Upper lobe of right lung (tissue), 1 donor: ENCODE measurements around the gene DNAH8. TPM values are rescaled to one million over a fixed set of nuclear protein-coding genes. Genes with fewer than 3 reads are reported as not detected.

Experiments
- ATAC-seq: fragments of 200-7000 bp; cut with Tn5 transposase; one replicate; pipeline ENCODE4 v1.9.1; 2020; ENCODE audit warnings: mild to moderate bottlenecking, moderate library complexity
- DNase-seq: peaks from one replicate; pipeline ENCODE4 v3.0.0-alpha.2; 2020
- H3K27ac ChIP-seq: fragments of 200-600 bp; one replicate; pipeline ENCODE4 v1.8.0; 2022
- H3K27me3 ChIP-seq: fragments of 200-600 bp; one replicate; pipeline ENCODE4 v1.8.0; 2022; ENCODE audit warnings: mild to moderate bottlenecking
- H3K36me3 ChIP-seq: fragments of 200-600 bp; one replicate; pipeline ENCODE4 v1.8.0; 2022
- H3K4me1 ChIP-seq: fragments of 200-600 bp; one replicate; pipeline ENCODE4 v1.8.0; 2022
- H3K4me3 ChIP-seq: fragments of 200-600 bp; one replicate; pipeline ENCODE4 v1.8.0; 2022; ENCODE audit warnings: mild to moderate bottlenecking
- H3K9me3 ChIP-seq: fragments of 200-600 bp; one replicate; pipeline ENCODE4 v1.8.0; 2022
- CTCF ChIP-seq: fragments of 200-600 bp; IDR thresholded peaks from one replicate; pipeline ENCODE4 v1.8.0; 2022; ENCODE audit warnings: antibody characterized with exemption
- intact Hi-C: fragments of 100-400 bp; cut with DNase I; formaldehyde crosslinking; loops from one replicate; pipeline ENCODE4 v1.11.0; 2022
- total RNA-seq: library from RNA; stranded (reverse); fragmentation: NEBNext Ultra II Directional; extraction: Animal tissue kit (Norgen Biotek cat#: 25700); gene quantifications from one replicate; pipeline ENCODE4 v1.2.1, GENCODE V29; 2021
- donor health status: DM: no; HTN: yes; CAD: no; lungs with severe emphysema.

The DNAH8 gene
- total RNA-seq, 1 donor from 2014 or later, result 0.17 TPM

DNA sequence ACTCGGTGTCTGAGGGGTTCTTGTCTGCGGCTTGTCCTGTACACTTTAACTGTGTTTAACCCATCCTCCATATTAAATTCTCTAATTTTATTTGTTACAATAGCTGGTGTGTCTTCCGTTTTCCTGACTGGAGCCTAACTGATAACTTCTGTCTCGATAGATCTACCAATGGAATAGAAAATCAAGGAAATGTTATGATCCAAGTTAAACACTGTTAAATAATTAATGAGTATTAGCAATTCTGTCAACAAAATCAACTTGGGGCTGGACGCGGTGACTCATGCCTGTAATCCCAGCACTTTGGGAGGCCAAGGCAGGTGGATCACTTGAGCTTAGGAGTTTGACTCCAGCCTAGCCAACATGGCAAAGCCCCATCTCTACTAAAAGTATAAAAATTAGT is 81.7 kb downstream of the DNAH8 start:
- no peak for ATAC-seq
- no peaks in the 10 kb centered on the region for H3K9me3 ChIP-seq
- H3K27me3 ChIP-seq, result no peaks in the 10 kb centered on the region
- no peak for TF ChIP-seq CTCF
- H3K27ac ChIP-seq, result no peak overlapping the region
- no peak for DNase-seq
- no peaks in the 10 kb centered on the region for H3K36me3 ChIP-seq
- H3K4me1 ChIP-seq, result no peaks in the 10 kb centered on the region
- no peak overlapping the region for H3K4me3 ChIP-seq
- intact Hi-C loops, result no loop called here

- ATAC-seq, result no peak
- H3K36me3 ChIP-seq, result no peaks in the 10 kb centered on the region
These were observed 82.3 kb downstream of the DNAH8 start for GRCh38 chr6:38797391-38797790.

DNA sequence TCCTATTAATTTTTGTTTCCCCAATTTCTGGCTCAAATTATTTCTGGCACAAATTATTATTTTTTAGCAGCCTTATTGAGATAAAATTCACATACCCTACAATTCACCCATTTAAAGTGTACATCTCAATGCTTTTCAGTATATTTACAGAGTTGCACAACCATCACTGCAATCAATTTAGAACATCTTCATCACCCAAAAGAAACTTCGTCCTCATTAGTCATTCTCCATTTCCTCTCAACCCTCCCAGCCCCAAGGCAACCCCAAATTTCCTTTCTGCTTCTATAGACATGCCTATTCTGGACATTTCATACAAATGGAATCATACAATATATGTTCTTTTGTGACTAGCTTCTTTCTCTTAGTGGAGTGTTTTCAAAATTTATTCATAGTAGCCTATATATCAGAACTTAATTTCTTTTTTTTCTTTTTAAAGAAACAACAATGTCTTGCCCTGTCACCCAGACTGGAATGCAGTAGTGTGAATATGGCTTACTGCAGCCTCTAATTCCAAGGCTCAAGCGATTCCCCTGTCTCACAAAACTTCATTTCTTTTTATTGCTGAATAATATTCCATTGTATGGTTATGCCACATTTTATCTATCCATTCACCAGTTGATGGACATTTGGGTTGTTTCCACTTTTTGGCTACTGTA is 84.5 kb downstream of the DNAH8 start:
- DNase-seq (no peak), ATAC-seq (no peak)
- intact Hi-C loops, result no loop called here
- Histone ChIP-seq H3K4me1 (no peaks in the 10 kb centered on the region), H3K27ac (no peak overlapping the region), H3K9me3 (no peaks in the 10 kb centered on the region), H3K27me3 (peaks cover 5% of the 10 kb centered on the region), H3K4me3 (no peak overlapping the region), H3K36me3 (no peaks in the 10 kb centered on the region)
- TF ChIP-seq CTCF, result no peak

More at GRCh38 chr6:38797391-38797790, 82.3 kb downstream of the DNAH8 start:
- Histone ChIP-seq H3K4me1 (no peaks in the 10 kb centered on the region), H3K27ac (no peak overlapping the region), H3K27me3 (no peaks in the 10 kb centered on the region), H3K4me3 (no peak overlapping the region), H3K9me3 (no peaks in the 10 kb centered on the region)
- TF ChIP-seq CTCF, result no peak
- intact Hi-C loops, result no loop called here
- DNase-seq, result no peak

DNA sequence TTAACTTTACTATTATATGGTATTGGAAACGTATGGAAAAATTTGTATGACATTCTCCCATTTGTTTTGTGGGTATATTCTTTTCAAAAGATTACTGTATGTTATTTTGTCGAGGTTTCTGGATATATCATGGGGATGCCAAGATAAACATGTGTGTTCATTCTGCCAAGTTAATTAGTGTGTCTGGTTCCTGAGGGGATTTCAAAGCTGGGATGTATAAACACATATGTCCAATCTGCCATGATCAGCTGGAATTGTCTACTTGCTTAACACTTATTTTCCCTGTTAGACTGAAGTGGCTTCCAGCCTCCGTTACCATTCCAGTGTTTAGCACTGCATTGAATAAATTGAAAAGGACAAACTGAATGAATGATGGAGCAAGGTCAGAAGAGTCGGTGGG is 86.2 kb downstream of the DNAH8 start:
- intact Hi-C loops, result no loop called here
- no peak overlapping the region for H3K27ac ChIP-seq

DNA sequence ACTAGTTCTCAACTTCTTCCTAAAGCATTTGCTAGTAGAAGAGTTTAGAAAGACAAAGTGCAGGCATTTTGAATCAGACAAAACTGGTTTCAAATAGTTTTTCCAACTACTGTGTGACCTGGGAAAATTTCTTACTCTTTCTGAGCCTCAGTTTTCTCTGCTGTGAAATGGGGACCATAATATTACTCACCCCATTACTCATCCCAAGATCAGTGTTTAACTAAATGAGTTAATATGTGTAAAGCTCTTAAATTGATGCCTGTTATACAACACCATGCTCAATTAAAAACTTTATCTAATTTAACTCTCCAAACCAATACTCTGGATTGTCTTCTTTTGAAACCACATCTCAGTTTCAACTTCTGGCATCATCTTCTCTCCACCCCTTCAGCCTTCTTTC is 87.4 kb downstream of the DNAH8 start:
- Histone ChIP-seq H3K4me1 (no peaks in the 10 kb centered on the region), H3K4me3 (no peak overlapping the region), H3K36me3 (no peaks in the 10 kb centered on the region), H3K27ac (no peak overlapping the region), H3K27me3 (peaks cover 5% of the 10 kb centered on the region), H3K9me3 (no peaks in the 10 kb centered on the region)
- ATAC-seq (no peak), DNase-seq (no peak)
- no peak for TF ChIP-seq CTCF
- intact Hi-C loops, result no loop called here

More for the DNA sequence above, 86.2 kb downstream of the DNAH8 start:
- Histone ChIP-seq H3K4me3 (no peak overlapping the region), H3K9me3 (no peaks in the 10 kb centered on the region), H3K27me3 (peaks cover 5% of the 10 kb centered on the region), H3K4me1 (no peaks in the 10 kb centered on the region), H3K36me3 (no peaks in the 10 kb centered on the region)
- ATAC-seq, result no peak
- no peak for DNase-seq
- TF ChIP-seq CTCF, result no peak

DNA sequence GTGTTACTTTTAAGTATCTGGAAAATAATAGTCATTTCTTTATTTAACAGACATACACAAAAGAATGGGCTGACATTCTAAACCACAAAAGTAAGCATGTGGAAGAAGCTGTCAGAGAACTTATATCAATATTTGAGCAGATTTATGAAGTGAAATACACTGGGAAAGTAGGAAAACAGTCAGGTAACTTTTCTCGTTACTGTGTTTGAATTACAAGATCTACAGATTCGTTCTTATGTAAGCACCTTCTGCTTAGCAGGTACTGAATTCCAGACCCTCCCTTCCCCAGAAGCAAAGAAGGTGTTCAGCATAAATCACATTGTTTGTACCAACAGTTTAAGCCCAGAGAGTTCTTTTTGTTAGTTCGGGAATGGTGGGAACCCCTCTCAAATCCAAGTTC is 88.0 kb downstream of the DNAH8 start:
- Histone ChIP-seq H3K27ac (no peak overlapping the region), H3K36me3 (no peaks in the 10 kb centered on the region), H3K27me3 (peaks cover 5% of the 10 kb centered on the region), H3K9me3 (no peaks in the 10 kb centered on the region), H3K4me3 (no peak overlapping the region), H3K4me1 (no peaks in the 10 kb centered on the region)
- no peak for ATAC-seq
- no peak for DNase-seq
- TF ChIP-seq CTCF, result no peak
- intact Hi-C loops, result no loop called here
